H1 (cell line): ENCODE data around the gene FLRT2. TPM values are rescaled to one million over a fixed set of nuclear protein-coding genes. Genes with fewer than 3 reads are reported as not detected.

Source experiments
- BRCA1 ChIP-seq: IDR thresholded peaks from 2 replicates; pipeline ENCODE4 v1.6.1; 2012; ENCODE audit warnings: low read depth, low read length, improper control_type of control experiment
- POLR2A ChIP-seq, 2 experiments: IDR thresholded peaks; 1 replicate in 1 of 2; 2 replicates in 1 of 2; pipeline ENCODE4 v1.6.1; 2011; ENCODE audit warnings: low read depth in 2 of 2, low read length in 2 of 2, mild to moderate bottlenecking in 2 of 2; ENCODE audit errors: control extremely low read depth in 1 of 2
- polyA plus RNA-seq, 7 experiments: library from polyadenylated mRNA; depleted of rRNA in 3 of 7; stranded (reverse) in 5 of 7; unstranded in 2 of 7; fragments of >200 nt in 5 of 7; fragments of 200-250 nt in 2 of 7; gene quantifications; 1 replicate in 5 of 7; 2 replicates in 1 of 7; 4 replicates in 1 of 7; pipeline versions ENCODE4 v1.2.1 to v1.2.3, GENCODE V29; 2011 to 2013; ENCODE audit warnings: missing spikeins in 2 of 7, mixed read lengths in 2 of 7
- total RNA-seq: library from RNA; stranded (reverse); fragmentation: NEBNext Ultra II Directional; extraction: Animal tissue kit (Norgen Biotek cat#: 25700); gene quantifications from 2 replicates; pipeline ENCODE4 v1.2.1, GENCODE V29; 2021
- TF ChIP-seq, protein P1 (sequence below): IDR thresholded peaks from 2 replicates; pipeline ENCODE4 v1.6.1; 2011; ENCODE audit warnings: low read depth, mild to moderate bottlenecking, low read length; ENCODE audit not compliant: insufficient read depth

FLRT2 gene
- total and polyA plus RNA-seq, 2 of the 8 experiments (the other 6 are each of a cell fraction or from before 2014, with no cell fraction given): 2.4 to 6.9 TPM

DNA sequence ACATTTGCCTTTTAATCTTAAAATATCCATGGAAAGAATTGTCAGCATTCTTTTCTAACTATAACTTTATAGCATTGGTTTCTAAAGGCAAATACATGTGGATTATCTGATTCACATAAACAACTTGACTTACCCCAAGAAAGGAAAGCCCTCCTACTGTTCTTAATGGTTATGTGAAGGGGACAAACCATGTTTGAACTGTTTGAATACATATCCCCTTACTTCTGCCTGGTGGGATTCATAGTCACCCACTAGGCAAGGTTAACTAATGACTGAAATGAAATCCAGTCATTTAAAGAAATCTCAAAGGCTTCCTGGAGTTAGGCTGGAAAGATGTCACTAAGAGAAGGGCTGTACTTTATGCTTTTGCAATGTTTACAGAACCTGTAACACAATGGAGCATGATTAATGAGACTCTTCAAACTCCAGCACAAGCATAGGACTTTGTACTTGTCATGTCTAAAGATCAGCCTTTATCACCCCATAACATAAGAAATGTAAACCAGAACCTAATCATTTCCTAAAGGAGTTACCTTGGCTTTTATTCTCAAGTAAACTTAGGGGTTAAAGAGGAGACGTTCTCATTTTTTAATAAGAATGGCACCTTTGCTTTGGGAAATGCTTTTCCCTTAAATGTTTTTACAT lies 10.2 kb upstream of the FLRT2 start (continued):
- TF ChIP-seq, protein P1, sequence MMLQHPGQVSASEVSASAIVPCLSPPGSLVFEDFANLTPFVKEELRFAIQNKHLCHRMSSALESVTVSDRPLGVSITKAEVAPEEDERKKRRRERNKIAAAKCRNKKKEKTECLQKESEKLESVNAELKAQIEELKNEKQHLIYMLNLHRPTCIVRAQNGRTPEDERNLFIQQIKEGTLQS: no peak
- TF ChIP-seq BRCA1: no peak
- TF ChIP-seq POLR2A (IDR thresholded peaks at IDR 0.05; ENCODE audit: control extremely low read depth in 1 of 2, low read depth in 2 of 2, low read length in 2 of 2): no peak
